Transverse colon (tissue), 4 donors: ENCODE measurements around the gene PLXNA2. TPM values are rescaled to one million over a fixed set of nuclear protein-coding genes. Genes with fewer than 3 reads are reported as not detected.

ENCODE experiments used
- DNase-seq: peaks from one replicate; pipeline ENCODE4 v3.0.0-alpha.2; 2019
- H3K27ac ChIP-seq, 4 donors: fragments of 200-600 bp; sonication (generic); 2 replicates each; pipeline ENCODE4 v1.5.1; 2016 to 2018; ENCODE audit warnings: inconsistent platforms in 4 of 4
- H3K27me3 ChIP-seq: fragments of 200-600 bp; sonication (generic); 2 replicates; pipeline ENCODE4 v1.5.1; 2017; ENCODE audit warnings: inconsistent platforms
- H3K36me3 ChIP-seq, 4 donors: fragments of 200-600 bp; sonication (generic); 2 replicates each; pipeline ENCODE4 v1.5.1; 2017 to 2019; ENCODE audit warnings: inconsistent platforms in 4 of 4
- H3K4me1 ChIP-seq, 4 donors: fragments of 200-600 bp; sonication (generic); 2 replicates each; pipeline ENCODE4 v1.5.1; 2017 to 2020; ENCODE audit warnings: inconsistent platforms in 4 of 4
- H3K4me3 ChIP-seq, 4 donors: fragments of 200-600 bp; sonication (generic); 1 replicate in 1 of 4; 2 replicates in 3 of 4; pipeline versions ENCODE4 v1.5.1 to v1.6.1; 2017 to 2019; ENCODE audit warnings: inconsistent platforms in 4 of 4
- H3K9me3 ChIP-seq, 2 donors: fragments of 200-600 bp; sonication (generic); 2 replicates each; pipeline ENCODE4 v1.5.1; 2017 to 2019; ENCODE audit warnings: inconsistent platforms in 2 of 2
- EP300 ChIP-seq: sonication (generic); formaldehyde crosslinking; IDR thresholded peaks from one replicate; pipeline ENCODE4 v1.6.1; 2017; ENCODE audit warnings: antibody characterized with exemption, low read depth
- POLR2A ChIP-seq: fragments of 450-650 bp; IDR thresholded peaks from one replicate; pipeline ENCODE4 v1.6.1; 2016; ENCODE audit warnings: antibody characterized with exemption, mild to moderate bottlenecking, moderate library complexity
- POLR2AphosphoS5 ChIP-seq, 3 donors: sonication (generic); formaldehyde crosslinking; IDR thresholded peaks; one replicate each; pipeline ENCODE4 v1.6.1; 2016; ENCODE audit warnings: antibody characterized with exemption in 3 of 3
- whole genome bisulfite sequencing, 2 donors: methylation state at CpG; one replicate each; pipeline ENCODE4 v1.1.5; 2018; ENCODE audit warnings: low coverage in 1 of 2; 5-methylcytosine and 5-hydroxymethylcytosine counted together
- in situ Hi-C, 4 donors: fragments of 200-750 bp; cut with MboI; loops; one replicate each; pipeline versions ENCODE4 v1.15.0 to v1.15.1; 2017; ENCODE audit warnings: low sequenced_read_pairs in 3 of 4, low pct_ligation_motif_present in 1 of 4, low pct_unique_long_range_greater_than_20kb in 1 of 4
- intact Hi-C: fragments of 100-400 bp; cut with DNase I; formaldehyde crosslinking; loops from one replicate; pipeline ENCODE4 v1.15.1; 2023; ENCODE audit warnings: low total_unique reads
- total RNA-seq, 4 donors: library from RNA; depleted of rRNA; stranded (reverse); fragments of >200 nt; gene quantifications; one replicate each; pipeline ENCODE4 v1.1.0, GENCODE V29; 2016
- TF ChIP-seq, protein P1 (sequence below), 5 experiments: fragments of 200-600 bp in 3 of 5; fragments of 450-650 bp in 2 of 5; sonication (generic) in 3 of 5; IDR thresholded peaks; 1 replicate in 2 of 5; 2 replicates in 3 of 5; pipeline ENCODE4 v1.5.1; 2016 to 2017; ENCODE audit warnings: antibody characterized with exemption in 5 of 5, inconsistent platforms in 3 of 5, mild to moderate bottlenecking in 2 of 5, moderate library complexity in 1 of 5

PLXNA2 gene
- total RNA-seq, 4 donors from 2014 or later, result 77.4 to 140 (median 85.5) TPM

- WGBS, 2 donors, result 84 to 100% methylated on average over 1 to 3 of the region's 3 CpGs
- H3K4me3 ChIP-seq, result no peak overlapping the region
- DNase-seq, result no peak
- intact Hi-C loops, result no loop called here
- in situ Hi-C loops, result loop anchor here in 2 of 4 donors (10.0 to 25.0 kb wide), 2 partner anchors 91 to 93 kb away; no protein-coding TSS in a partner anchor
- peak overlapping the region in 3 of 4 donors; percentile 58 to 65 (median 63) for H3K27ac ChIP-seq
- no peaks in the 10 kb centered on the region for H3K9me3 ChIP-seq
- no peaks in the 10 kb centered on the region for H3K27me3 ChIP-seq
- no peaks in the 10 kb centered on the region for H3K36me3 ChIP-seq
- no peak for TF ChIP-seq POLR2AphosphoS5 (IDR thresholded peaks at IDR 0.05)
- TF ChIP-seq EP300, result no peak
- no peak for TF ChIP-seq POLR2A
- TF ChIP-seq, protein P1, sequence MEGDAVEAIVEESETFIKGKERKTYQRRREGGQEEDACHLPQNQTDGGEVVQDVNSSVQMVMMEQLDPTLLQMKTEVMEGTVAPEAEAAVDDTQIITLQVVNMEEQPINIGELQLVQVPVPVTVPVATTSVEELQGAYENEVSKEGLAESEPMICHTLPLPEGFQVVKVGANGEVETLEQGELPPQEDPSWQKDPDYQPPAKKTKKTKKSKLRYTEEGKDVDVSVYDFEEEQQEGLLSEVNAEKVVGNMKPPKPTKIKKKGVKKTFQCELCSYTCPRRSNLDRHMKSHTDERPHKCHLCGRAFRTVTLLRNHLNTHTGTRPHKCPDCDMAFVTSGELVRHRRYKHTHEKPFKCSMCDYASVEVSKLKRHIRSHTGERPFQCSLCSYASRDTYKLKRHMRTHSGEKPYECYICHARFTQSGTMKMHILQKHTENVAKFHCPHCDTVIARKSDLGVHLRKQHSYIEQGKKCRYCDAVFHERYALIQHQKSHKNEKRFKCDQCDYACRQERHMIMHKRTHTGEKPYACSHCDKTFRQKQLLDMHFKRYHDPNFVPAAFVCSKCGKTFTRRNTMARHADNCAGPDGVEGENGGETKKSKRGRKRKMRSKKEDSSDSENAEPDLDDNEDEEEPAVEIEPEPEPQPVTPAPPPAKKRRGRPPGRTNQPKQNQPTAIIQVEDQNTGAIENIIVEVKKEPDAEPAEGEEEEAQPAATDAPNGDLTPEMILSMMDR (IDR thresholded peaks at IDR 0.05), result no peak
- H3K4me1 ChIP-seq, result peaks cover 5 to 56% (median 26%) of the 10 kb centered on the region in 4 donors
These were observed 16.2 kb downstream of the PLXNA2 start for GRCh38 chr1:208228026-208228425.

DNA sequence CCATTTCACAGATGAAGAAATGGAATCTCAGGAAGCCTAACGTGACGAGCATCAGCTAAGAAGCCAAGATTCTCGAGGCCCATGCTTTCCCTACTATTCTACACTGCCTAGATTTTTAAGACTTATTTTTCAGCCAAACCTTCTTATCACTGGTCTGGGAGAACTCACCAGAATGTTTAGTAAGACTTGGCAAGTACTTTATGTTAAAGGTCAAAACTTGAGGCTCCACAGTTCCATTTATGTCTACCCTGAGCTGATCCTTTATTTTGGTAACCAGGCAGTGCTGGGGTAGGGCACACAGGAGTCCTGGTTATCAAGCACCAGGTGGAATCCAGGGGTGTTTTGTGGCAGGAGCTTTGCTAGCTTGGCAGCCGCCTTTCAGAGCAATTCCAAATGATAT is 16.8 kb downstream of the PLXNA2 start:
- no peak for DNase-seq
- in situ Hi-C loops (loop anchor here in 2 of 4 donors (10.0 to 25.0 kb wide), 2 partner anchors 90 to 93 kb away; no protein-coding TSS in a partner anchor), intact Hi-C loops (no loop called here)
- no peaks in the 10 kb centered on the region for H3K27me3 ChIP-seq
- H3K9me3 ChIP-seq, result no peaks in the 10 kb centered on the region
- peaks cover 4 to 49% (median 22%) of the 10 kb centered on the region in 4 donors for H3K4me1 ChIP-seq
- H3K4me3 ChIP-seq, result no peak overlapping the region
- H3K36me3 ChIP-seq, result no peaks in the 10 kb centered on the region
- WGBS, 2 donors, result 72 to 80% methylated on average over 1 to 4 of the region's 4 CpGs
- peak overlapping the region; percentile 13 to 65 (median 60) for H3K27ac ChIP-seq
- TF ChIP-seq, protein P1 (IDR thresholded peaks at IDR 0.05), result no peak
- peak in 1 of 3 donors; percentile 23 for TF ChIP-seq POLR2AphosphoS5 (IDR thresholded peaks at IDR 0.05)

DNA sequence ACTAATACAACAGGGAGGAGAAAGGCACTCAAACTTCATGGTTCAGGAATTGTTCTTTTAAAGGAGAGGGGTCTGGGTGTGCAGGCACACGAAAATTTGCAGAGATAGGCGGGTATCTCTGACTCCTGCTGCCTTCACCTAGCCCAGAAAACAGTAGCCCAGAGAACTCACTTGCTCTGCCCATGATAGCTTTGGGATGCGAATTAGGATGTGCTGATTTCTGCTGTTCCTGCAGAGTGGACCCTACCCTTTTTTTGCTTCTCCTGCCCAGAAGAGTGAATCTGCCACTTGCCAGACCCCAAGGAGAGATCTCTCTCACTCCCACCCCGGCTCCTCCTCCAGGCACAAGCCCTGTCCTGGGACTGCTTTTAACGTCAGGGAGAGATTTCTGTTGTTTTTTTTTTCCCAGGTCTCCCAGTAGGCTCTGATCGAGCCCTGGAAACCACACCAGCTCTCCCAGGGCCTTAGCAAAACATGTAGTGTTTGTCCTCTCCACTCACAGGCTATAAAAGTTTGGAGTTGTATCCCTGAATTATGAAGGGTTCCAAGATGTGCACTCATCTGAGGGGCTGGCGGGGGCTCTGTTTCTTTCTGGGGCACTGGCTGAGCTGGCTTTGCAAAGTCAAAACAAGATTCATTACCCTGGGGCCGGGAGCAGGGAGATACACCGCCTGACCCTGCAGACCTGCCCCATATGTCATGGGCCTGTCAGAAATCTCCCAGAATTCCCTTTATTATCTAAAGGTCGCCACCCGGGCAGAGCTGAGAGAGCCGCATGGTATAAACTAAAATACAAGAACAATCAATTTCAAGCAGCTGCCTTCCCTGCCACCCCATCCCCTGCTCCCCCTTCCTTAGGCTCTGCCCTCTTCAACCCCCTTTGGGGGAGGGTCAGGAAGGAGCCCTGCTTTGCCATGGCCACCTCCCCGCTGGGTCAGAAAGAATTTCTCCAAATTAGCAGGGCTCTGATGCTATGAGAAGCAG is 17.9 kb downstream of the PLXNA2 start:
- in situ Hi-C loops (loop anchor here in 2 of 4 donors (10.0 to 25.0 kb wide), 2 partner anchors 89 to 91 kb away; no protein-coding TSS in a partner anchor), intact Hi-C loops (no loop called here)
- H3K4me1 ChIP-seq, result peaks cover 0 to 38% (median 15%) of the 10 kb centered on the region in 4 donors
- 28 to 77% methylated on average over 6 to 13 of the region's 13 CpGs for WGBS, 2 donors
- H3K27ac ChIP-seq, result peak overlapping the region in 3 of 4 donors; percentile 58 to 65 (median 63)
- DNase-seq, result no peak
- no peaks in the 10 kb centered on the region for H3K36me3 ChIP-seq
- H3K9me3 ChIP-seq, result no peaks in the 10 kb centered on the region
- no peak for TF ChIP-seq POLR2AphosphoS5 (IDR thresholded peaks at IDR 0.05)
- no peak for TF ChIP-seq EP300
- TF ChIP-seq, protein P1 (IDR thresholded peaks at IDR 0.05), result no peak
- no peak for TF ChIP-seq POLR2A
- no peak overlapping the region for H3K4me3 ChIP-seq
- no peaks in the 10 kb centered on the region for H3K27me3 ChIP-seq

- intact Hi-C loops (no loop called here), in situ Hi-C loops (loop anchor here in 1 of 4 donors (10.0 kb wide), 1 partner anchor 89 kb away; no protein-coding TSS in a partner anchor)
- no peak overlapping the region for H3K27ac ChIP-seq
These were observed 19.9 kb downstream of the PLXNA2 start for GRCh38 chr1:208224192-208224713.

More at GRCh38 chr1:208224192-208224713, 19.9 kb downstream of the PLXNA2 start:
- Histone ChIP-seq H3K9me3 (no peaks in the 10 kb centered on the region), H3K27me3 (no peaks in the 10 kb centered on the region), H3K4me1 (peaks cover 4 to 37% (median 18%) of the 10 kb centered on the region in 4 donors), H3K36me3 (no peaks in the 10 kb centered on the region), H3K4me3 (no peak overlapping the region)
- 81 to 86% methylated on average over 5 to 10 of the region's 10 CpGs for WGBS, 2 donors
- DNase-seq, result no peak
- TF ChIP-seq POLR2AphosphoS5 (IDR thresholded peaks at IDR 0.05) (no peak), POLR2A (no peak), EP300 (no peak)
- TF ChIP-seq, protein P1 (IDR thresholded peaks at IDR 0.05), result no peak
